Non-pigmented ciliary epithelial cell (primary cell): Measurements from ENCODE around the gene GNPTG.

Experiments
- DNase-seq: peaks from one replicate; pipeline ENCODE4 v3.0.0-alpha.2; 2010; ENCODE audit warnings: low read depth

GNPTG gene

DNA sequence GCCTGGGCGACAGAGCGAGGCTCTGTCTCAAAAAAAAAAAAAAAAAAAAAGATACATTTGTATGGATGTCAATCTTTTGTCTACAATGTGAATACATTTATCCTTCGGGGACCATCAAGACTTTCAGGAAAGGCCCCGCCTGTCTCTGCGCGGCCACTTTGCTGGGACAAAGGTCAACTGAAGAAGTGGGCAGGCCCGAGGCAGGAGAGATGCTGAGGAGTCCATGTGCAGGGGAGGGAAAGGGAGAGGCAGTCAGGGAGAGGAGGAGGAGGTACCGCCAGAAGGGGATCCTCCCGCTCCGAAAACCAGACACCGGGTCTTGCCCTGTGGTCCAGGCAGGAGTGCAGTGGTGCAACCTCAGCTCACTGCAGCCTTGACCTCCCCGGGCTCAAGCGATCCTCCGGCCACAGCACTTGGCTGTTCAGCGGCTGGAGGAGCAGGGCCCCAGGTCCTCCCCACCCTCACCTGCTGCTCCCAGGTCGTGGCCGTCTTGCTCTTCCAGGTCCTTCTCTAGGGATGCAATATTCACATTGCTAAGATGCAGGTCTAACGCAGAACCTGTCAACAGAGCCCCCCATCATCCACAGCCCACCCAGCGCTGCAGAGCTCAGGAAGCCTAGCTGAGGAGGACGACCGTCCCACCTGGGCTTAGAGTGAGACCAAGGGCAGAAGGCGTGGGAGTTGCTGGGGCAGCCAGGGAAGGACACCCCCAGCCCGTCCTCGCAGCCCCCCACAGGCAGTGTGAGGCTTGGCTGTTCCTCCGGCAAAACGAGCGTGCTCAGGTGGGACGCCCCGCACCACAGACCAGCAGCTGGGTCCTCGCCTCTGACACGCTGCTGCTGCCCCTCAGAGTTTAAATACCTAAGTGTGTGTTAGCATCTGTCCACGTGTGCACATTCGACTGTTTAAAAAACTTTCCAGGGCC, 19.6 kb downstream of the GNPTG start:
- DNase-seq, result no peak

DNA sequence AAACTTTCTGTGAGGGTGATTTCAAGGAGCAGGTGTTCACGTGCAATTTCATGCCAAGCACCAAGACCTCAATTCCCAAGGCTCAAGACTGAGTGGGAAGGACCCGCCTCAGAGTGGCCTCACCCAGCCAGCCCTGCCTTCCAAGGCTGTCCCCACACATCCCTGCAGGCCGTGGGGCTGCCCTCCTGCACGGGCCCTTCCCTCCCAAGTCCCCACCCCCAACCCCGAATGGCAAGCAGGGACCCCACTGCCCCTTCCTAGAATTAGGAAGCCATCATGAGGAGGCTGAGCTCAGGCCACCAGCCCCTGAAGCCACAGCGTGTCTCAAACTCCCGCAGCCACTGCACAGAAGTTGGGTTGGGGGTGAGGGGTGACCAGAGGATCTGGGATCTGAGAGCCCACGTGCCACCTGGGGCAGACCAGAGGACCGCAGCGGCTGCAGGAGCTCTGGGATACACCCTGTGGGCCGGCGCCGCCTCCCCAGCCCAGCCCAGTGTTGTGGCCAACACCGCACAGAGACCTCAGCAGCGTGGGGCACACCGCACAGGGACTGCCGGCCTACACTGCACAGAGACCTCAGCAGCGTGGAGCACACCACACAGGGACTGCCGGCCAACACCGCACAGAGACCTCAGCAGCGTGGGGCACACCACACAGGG, 20.7 kb downstream of the GNPTG start:
- DNase-seq, result no peak

DNA sequence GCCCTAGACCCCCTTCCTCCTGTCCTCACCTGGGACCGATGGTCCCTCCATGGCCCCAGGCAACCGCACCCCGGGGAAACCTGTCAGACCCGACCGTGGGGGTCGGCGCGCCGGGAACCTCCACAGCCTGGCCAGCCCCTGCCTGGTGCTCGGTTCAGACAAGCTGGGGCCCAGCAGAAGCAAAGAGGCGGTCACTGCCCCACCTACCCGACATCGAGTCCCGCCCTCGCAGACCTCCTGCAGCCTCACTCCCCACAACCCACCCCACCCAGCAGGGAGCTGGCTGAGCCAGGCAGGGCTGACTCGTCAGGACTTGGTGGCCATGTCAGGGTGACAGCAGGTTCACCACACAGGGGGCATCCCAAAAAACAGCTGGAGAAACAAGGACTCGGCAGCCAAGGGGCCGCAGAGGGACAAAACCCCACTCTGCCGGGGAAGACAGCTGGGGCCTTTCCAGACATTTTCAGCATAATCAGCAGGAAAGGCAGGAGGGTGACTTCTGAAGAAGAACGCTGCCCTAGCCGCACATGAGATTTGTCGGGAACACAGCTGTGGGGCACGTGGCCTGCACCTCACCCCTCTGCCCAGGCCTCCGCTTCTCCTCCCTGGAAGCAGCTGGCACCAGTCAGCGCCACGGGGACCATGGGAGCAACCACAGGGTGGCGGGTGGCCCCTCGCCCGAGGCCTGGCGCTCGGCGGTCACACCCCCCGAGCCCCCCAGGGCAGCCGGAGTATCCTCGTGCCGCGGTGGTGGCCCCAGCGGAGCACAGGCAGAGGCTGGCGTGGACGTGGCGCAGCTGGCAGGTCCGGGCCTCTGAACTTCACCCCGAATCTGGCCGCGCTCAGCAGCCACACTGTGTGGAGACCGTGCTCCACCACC, 22.9 kb downstream of the GNPTG start:
- DNase-seq, result no peak

DNA sequence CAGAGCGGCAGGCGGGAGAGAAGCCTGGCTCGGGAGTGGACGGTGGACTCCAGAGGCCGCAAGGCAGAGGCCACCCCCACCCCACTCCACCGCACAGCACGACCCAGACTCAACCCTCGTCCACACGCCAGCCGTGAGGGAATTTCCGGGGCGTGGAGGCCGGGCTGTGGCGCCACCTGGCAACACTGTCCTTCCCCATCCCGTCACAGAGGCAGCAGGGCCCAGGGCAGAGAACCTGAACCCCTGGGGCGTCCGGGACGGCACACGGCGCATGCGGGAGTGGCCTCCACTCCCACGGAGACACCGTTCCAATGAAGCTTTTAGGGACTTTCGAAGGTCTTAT, 23.5 kb downstream of the GNPTG start:
- no peak for DNase-seq

DNA sequence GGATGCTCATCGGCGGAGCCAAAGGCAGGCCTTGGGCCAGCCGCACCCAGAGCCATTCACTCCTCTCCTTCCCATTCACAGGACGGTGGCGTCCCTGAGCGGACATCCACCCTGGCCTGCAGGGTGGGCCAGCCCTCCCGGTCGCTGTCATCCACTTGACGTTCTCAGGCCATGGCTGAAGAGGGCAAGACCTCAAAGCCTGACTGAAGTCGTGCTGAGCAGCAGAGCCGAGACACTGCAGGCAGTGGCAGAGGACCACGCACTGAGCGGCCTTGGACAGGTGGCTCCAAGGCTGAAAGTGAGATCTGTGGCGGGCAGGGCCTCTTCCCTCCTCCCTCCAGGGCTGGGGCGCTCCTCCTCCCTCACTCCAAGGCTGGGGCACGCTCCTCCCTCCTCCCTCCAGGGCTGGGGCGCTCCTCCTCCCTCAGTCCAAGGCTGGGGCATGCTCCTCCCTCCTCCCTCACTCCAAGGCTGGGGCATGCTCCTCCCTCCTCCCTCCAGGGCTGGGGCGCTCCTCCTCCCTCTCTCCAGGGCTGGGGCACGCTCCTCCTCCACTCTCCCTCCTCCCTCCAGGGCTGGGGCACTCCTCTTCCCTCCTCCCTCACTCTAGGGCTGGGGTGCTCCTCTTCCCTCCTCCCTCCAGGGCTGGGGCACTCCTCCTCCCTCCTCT, 24.1 kb downstream of the GNPTG start:
- no peak for DNase-seq

DNA sequence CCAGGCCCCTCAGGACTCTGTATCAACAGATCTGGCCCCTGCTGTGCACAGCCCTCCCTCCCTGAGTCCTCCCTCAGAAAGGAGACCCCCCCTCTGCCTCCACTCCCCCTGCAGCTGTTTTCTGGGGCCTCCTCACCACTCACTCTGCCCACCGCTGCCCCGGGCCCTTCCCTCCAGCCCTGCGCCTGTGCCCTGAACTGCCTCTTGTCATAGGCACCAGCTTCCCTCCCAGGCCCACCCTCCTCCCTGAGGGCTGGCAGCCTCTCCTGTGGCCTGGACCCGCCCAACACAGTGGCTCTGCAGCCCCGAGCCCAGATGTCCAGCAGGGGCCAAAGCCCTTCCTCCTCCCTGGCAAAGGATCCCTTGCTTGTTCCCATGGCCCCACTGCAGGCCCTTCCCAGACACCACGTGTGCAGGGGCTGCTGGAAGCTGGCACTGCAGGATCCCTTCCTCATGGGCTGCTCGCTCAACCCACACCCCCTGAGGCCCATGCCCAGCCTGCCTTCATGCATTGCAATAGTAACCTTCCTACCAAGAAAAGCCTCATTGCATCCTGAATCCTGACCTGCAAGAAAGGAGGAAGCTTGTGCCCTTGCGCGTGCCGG, 25.8 kb downstream of the GNPTG start:
- DNase-seq, result no peak

DNA sequence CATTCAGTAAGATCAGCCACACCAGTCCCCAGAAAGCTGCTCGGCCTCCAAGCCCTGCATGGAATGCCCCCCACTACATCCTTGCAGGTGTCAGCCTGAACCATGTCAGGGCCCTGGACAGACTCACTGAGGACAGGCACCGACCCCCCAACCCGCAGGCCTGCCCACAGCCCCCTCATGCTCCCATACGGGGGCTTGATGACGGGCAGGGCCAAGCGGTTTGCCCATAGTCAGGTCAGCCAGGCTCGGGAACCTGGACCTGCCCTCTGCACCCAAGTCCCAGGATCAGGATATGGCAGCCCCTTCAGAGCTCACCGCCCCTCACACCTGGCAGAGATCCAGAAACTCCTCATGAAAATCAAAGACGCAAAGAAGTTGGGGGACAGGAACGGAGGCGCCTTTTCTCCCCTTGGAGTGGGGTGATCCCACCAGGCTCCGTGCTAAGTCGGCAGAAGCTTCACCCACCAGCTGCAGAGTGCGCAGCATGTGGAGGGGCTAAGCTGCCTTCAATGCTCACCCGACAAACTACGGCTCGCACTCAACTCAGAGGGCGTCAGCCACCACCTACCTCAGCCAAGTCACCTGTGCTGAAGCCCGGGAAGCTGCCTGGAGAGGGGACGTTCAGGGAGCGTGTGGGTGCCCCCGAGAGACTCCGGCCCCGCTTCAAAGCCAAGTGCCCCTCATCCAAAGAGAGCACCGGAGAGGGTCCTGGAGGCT, 26.5 kb downstream of the GNPTG start:
- DNase-seq, result no peak

DNA sequence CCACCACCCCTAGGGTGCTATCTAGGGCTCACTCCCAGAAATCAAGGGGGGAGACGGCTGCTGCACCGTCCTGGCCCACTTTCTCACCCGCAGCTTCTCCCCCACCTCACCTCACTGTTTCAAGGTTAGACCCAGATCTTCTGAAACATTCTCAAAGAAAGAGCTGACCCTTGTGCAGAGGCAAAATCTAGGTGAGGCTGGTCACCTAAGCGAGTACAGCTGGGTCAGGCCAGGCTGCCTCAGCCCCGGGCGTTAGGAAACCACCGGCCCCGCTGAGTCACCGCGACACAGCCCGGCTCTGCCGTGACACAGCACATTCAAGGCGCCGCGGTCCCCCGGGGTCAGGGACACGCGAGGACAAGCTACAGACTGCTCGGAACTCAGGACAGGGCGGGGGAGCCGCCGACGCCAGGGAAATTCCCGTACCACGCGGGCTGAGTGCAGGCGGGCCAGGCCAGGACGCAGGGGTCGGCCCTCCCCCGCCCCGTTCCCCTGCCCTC, 27.1 kb downstream of the GNPTG start:
- DNase-seq, result peak; percentile 15

DNA sequence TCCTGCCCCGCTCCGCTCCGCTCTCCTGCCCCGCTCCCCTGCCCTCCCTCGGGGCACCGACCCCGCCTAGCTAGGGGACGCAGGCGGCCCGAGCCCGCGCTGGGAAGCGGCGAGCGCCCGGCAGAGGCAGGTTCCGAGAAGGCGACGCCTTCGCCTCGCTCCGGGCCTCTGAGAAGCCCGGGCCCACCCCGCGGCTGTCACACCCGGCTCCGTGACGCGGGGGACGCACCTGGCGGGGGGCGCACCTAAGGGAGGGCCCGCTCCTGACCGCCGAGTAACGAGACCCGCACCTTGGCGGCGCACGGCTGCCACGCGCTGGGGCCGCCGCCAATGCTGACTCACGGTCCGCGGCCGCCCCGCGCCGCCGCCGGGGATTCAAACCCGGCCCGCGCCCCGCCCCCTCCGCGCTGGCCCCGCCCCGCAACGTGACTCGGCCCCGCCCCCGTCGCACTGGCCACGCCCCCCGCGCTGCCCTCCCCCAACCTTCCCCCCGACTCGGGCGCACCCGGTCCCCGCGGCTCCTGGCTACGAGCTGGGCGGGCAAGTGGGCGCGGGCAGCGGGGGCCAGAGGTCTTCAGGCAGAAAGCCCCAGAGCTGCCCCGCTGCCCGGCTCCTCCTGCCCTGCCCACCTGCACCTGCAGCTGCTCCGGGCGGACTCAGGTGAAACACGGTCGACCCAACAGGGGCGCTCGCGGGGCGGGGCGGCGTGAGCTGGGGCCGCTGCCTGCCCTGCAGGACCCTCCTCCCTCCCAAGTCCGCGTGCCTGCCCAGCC, 27.8 kb downstream of the GNPTG start:
- no peak for DNase-seq

DNA sequence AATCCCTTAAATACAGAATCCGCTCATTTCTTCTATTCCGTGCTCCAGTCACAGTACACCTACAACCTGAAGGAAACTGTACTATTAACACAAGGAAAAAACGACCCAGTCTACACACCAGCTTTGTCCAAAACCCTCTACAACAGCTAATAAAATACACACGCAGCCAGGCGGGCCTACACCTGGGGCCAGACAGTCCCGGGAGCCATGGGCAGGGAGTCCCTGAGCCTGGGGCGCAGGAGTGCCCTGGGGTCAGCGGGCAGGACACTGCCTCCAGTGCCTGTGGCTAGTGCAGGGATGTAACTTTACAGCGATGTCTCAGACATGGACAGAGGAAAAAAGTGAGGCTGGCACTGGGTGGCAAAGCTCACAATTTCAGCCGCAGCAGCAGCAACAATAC, 28.5 kb downstream of the GNPTG start:
- no peak for DNase-seq

DNA sequence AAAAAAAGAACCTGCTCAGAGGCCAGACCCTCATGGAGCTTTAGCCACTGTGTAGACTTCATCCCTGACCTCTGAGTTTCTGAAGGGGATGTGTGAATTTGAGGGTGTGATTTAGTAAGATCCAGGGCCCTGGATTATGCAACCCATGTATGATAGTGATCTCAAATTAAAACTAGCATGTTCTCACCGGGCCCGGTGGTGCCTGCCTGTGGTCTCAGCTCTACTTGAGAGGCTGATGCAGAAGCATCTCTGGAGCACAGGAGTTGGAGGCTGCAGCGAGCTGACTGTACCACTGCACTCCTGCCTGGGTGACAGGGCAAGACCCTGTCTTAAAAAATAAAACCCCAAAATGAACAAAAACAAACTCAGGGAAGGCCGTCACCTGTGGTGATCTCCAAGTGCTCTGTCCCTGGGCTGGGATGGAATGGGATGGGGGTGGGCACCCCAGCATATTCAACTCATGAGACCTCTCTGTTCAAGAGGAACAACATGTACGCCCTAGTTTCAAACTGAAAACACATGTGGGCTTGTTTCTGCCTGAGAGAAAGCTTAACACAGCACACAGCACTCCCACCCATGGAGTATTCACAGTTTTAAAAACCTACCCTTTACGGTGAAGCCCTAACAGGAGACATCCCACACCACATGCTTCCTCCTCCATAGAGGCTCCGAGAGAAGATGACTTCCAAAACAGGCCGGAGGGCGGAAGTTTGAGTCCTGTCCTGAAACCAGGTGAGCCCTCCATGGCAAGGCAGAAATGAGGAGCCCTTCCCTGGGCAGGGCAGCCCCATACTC, 30.1 kb downstream of the GNPTG start:
- DNase-seq, result no peak

DNA sequence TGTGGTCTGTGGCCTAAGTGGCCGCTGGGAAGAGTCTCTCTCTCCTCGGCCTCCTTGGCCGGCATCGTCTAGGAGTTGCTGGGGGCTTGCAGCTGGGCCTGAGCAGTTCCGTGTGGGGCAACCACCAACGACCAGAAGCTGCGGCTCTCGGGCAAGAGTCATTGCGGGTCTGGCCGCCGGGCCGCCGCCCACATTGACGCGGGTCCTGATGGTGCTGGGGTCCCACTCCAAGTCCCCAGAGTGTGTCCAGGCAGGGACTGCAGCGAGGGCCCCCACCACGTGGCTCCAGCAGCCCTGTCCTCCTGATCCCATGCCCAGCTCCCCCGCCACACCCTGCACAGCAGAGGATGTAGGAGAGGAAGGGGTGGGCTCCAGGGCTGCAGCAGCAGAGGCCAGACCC, 31.8 kb downstream of the GNPTG start:
- DNase-seq, result no peak

DNA sequence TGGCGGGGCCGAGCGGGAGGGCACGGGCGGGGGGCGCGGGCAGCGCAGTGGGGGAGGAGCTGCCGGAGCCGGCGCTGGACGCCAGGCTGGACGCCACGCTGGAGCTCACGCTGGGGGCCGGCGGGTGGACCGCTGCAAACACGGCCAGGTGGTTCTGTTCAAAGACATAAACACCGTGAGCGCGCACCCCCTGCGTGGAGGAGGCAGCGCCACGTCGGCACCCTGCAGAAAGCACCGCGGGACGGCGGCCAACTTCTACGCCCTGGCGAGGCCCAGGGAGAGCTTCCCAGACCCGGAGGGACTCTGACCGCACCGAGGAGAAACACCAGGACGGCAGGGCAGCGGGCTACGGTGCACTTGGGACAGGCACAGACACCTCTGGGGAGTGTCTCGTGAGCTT, 33.5 kb downstream of the GNPTG start:
- DNase-seq, result no peak

DNA sequence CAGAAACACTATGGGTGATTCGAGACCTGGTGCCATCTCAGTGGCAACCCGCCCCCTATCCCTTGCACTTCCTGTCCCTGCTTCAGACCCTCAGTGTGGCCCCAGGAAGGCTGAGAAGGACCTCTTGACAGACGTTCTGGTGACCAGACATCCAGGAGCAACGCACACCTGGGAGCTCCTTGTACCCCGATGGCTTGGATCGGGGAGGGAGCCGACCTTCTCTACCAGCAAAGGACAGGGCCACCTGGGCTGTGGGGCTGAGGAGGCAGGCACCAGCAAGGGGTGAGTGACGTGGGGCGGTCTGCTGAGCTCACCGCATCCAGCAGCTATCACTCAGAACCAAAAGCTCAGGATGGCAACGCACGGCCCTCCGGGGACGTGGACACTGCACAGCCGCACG, 35.6 kb downstream of the GNPTG start:
- no peak for DNase-seq

DNA sequence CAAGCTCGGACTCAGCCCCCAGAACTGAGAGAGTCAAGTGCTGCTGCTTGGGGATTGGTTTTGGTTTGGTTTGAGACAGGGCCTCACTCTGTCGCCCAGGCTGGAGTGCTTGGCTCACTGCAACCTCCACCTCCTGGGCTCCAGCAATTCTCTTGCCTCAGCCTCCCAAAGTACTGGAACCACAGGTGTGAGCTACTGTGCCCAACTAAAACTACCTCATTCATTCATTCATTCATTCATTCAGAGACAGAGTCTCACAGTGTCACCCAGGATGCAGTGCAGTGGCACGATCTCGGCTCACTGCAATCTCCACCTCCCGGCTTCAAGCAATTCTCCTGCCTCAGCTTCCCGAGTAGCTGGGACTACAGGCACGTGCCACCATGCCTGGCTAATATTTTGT, 38.0 kb downstream of the GNPTG start:
- DNase-seq, result no peak

DNA sequence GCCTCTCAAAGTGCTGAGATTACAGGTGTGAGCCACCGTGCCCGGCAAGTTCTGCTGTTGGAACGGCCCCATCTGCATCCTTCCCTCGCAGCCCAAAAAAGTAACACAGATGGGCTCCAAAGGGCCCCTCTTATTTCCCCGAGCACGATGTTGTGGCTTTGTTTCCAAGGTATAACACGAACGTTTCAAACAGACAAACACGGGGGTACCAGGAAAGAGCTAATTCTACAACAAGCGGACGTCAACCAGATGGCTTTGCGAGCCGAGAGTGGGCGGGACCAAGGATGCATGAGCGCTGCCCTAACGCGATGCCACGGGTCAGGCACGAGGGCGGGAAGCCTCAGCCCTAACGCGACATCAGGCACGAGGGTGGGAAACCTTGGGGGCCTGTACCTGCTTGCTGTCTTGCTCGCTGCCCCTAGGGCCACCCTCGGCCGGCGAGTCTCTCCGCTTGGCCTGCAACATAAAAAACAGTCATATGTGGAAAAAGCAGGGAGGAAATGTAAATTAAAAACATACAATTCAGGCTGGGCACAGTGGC, 38.6 kb downstream of the GNPTG start:
- DNase-seq, result no peak

DNA sequence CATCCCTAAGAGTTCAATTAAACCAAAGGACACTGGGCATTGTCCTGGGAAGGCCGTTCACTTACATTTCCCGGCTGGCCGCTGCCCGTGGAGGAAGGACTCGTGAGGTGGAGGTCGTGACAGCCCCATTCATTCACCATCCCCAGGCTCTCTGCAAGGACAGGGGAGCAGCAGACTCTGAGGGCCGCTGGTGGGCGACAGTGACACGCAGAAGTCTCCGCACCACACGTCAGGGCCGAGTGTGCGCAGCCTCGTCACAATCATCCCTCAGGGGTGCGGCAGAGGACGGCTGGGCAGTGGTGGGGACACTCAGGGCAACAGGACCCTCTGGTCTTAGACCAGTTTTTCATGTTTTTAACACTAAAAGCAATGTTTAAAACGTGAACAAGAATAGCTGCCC, 41.1 kb downstream of the GNPTG start:
- DNase-seq, result no peak

DNA sequence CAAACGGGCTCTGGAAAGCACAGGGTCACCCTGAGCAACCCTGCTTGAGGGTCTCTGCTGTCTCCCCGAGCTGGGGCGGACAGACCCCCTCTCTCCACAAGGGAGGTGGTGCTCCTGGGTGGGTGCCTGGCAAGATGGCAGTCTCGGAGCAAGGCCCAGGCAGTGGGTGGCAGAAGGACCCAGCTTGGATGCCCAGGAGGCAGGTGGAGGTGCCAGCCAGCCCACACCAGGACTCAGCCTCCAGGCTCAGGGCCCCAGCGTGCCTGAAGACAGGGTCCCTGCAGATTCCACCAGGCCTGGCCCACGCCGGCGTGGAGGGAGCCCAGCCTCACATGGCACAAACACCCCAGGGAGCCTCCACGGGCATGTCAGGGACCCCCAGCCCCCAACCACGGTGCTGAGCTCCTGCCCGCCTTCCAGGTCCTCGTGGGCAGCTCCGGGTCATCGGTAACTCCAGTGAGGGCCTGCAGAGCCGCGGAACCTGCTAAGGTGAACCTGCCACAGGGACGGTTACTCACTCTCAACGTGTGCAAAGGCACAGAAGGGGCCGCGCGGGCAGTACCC, 42.0 kb downstream of the GNPTG start:
- DNase-seq, result no peak
